Measurements from ENCODE around the gene CDH4.

Gene CDH4

GRCh38 chr20:61596687-61597330, 344.7 kb downstream of the CDH4 start:
- FAIRE-seq: no peak

DNA sequence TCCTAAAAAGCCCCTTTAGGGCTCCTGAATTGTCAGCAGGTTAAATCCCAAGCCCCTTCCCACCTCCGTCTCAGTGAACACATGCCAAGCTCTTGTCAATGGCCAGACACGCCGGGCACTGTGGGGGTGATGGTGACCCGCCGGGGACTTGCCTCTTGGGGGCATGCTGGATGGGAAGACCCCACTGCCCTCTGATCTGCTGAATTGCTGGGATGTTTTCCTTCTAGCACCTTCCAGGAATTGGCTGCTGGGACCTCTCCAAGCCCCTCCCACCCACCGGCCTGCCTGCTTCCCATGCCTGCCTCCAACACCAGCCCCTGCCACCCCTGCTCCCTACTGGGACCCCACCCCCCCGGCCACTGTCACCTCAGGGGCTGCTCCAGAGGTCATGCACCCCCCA, 345.9 kb downstream of the CDH4 start:
- no peak for FAIRE-seq

GRCh38 chr20:61598586-61598985, 346.5 kb downstream of the CDH4 start:
- no peak for FAIRE-seq

- FAIRE-seq: no peak
Observed at GRCh38 chr20:61599061-61599531, 347.0 kb downstream of the CDH4 start.

DNA sequence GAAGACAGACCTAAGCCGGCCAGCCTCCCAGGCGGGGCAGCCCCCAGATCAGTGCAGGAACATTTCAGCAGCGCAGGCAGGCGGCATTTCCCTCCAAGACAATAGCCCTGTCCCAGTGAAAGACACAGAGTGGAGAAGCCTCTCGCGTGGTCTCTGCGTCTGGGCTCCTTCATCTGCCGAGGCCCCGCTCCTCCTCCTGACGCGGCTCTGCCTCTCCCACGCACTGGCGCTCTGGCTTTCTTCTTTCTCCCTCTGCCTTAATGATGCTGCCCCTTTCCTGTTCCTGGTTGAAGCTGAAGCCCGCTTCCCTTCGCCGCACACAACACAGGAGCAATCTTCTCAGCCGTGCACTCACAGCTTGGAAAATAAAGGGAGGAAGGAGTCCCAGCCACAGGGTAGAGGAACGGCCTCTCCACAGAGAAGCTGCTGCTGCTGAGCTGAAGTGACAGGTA, 347.5 kb downstream of the CDH4 start:
- no peak for FAIRE-seq

DNA sequence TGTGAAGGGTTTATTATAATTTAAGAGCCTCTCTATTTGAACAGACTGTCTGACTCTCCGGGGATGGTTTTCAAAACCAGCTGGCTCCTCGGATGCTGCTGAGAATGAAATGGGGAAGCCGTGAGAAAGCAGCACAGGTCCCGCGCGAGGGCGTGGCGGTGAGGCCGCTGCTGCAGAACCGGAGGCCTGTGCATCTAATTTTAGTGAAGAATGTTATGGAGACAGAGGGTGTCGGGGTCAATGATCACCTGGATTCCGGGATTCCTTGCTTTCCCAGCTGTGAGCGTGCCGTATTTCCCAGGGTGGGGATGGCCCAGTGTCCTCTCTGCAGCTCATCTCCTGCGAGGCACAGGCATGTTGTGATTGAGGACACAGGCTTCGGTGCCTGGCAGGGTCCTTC, 348.0 kb downstream of the CDH4 start:
- FAIRE-seq: no peak

DNA sequence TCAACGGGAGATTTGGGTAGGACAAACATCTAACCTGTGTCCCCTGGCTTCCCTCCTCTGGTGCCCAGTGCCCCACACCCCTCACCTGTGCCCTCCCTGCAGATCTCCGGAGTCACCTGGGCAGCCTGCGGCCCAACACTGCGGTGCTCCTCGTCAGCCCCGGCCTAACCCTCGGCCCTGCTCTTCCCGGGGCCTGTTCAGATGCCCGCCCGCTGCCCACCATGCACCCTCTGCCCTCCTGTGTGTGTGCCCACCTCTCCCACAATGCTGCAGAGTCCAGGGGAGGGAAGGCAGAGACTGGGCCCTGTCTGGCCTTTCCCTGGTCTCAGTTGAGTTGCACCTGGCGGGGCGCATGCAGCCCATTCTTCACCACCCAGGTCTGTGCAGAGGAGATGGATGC, 349.3 kb downstream of the CDH4 start:
- no peak for FAIRE-seq

DNA sequence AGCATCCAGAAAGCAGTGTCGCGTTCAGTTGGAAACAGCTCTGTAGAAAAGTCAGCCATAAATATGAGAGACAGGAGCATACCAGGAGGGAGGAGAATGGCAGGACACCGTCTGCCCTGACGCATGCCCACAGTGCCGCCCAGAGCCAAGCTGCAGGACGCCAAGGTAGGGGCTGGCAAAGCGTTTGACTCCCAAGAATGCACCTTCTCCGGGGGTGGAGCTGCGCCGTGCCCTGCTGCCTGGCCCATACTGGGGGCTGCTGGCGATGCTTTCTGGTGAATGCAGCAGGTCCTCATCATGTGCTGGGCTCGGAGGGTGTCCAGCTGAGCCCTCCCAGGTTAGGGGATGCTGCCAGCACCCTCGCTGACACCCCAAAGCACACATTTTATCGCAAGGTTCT, 349.8 kb downstream of the CDH4 start:
- FAIRE-seq: no peak

DNA sequence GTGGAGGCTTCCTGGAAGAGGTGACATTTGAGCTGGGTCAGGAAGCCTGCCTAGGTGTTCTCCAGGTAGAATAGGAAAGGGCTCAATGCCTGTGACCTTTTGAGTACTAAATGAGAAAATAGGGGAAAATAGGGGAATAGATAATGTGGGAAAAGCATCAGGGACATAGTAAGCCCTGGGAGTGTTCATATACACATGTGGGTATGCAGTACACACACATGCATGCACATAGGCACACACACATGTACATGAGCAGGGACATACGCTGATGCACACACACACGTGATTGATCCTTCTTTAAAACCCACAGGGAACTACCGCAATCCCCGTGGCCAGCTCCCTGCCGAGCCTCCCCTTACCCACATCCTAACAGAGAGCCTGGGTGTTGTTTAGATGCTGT, 351.7 kb downstream of the CDH4 start:
- no peak for FAIRE-seq

DNA sequence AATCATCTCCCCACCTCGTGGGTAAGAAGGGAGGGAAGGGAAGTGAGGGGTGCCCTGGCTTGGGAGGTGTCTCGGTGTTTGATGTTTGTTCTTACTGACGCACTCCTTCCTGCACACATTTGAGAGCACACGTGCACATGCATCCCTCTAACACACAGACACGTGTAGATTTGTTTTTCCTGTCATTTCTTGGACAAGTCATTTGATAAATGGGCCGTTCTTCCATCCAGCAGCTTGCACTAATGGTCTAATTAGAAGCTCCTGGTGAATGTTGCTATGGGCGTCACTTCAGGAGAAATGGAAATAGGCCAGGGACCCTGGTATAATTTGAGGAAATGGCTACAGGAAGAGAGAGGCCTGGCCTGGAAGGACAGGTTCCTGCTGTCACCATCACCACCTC, 352.5 kb downstream of the CDH4 start:
- FAIRE-seq: no peak

- no peak for FAIRE-seq
Observed at GRCh38 chr20:61605283-61605682, 353.2 kb downstream of the CDH4 start.

DNA sequence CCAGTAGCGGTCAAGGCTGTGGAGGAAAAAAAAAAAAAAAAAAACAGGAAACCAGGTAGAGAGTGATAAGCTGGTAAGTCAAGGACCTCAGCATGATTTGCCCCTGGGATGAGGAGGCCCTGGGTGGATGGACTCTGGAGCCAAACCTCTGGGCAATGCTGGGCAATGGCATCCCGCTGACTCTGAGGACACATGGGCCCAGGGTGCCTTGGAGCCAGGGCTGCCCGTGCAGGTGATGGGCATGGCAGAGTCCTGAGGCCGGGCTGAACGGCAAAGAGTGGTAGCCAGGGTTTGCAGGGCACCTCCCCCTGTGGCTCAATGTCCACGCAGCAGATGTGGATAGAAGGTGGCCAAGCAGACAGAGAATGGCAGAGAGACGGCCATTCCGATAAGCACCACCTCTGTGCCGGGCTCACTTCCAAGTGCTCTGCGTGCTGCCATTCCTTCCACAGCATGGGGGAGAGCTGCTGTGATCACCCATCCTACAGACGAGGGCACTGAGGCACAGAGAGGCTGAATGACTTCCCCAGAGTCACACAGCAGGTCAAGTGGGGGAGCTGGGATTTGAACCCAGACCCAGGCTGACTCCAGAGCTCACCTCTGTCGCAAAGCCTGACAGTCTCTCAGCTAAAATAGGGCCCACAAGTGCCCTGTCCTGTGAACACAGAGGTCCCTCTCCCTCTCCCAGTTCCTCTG, 353.9 kb downstream of the CDH4 start:
- no peak for FAIRE-seq

GRCh38 chr20:61608275-61609085, 356.4 kb downstream of the CDH4 start:
- FAIRE-seq: no peak

DNA sequence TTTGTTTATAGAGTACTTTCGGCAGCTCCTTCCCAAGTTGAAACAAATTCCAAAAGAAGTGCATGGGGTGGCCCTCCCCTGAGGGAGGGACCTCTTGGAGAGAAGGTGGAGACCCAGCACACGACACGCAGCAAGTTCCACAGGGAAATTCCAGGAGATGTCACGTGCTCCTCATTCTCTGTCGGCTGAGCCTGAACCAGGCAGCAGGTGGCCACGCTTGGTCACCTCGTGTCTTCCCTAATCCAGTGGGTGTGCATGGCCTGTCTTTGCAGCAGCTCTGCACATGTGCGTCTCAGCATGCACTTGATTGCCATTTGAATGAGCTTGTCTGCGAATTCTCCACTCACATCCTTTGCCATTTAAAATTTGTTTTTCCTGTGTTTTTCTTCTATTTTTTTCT, 357.4 kb downstream of the CDH4 start:
- no peak for FAIRE-seq

GRCh38 chr20:61611401-61612180, 359.5 kb downstream of the CDH4 start:
- no peak for FAIRE-seq

DNA sequence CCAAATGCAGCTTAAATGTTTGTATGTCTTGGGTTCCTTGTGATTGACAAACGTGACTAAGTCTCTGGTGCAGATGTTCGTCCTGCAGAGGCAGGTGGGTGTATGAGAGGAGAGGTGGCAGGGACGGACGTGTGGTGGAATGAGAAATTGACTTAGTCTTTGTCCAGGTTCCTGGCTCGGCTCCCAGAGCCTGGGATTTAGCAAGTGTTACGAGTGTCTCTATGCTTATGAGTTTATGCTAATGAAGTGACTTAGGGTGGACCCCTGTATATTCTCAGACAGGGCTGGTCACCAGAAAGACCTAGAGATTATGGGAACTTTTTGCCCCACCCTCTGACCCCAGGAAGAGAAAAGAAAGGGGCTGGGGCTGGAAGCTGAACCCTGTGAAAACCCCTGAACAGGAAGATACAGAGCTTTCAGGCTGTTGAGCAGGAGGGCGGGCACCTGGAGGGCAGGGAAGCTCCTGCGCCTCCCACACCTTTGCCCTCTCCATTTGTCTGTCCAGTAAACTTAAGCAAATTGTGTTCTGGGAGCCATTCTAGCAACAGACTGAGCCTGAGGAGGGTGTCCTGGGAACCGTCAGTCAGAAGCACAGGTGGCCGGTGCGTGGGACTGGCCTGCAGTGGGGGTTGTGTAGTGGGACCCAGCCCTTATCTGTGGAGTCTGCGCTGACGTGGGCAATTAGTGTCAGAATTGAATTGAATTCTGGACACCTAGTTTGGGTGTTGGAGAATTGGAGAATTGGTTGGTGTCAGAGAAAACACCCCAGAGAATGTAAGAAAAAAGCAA, 362.1 kb downstream of the CDH4 start:
- FAIRE-seq: no peak

DNA sequence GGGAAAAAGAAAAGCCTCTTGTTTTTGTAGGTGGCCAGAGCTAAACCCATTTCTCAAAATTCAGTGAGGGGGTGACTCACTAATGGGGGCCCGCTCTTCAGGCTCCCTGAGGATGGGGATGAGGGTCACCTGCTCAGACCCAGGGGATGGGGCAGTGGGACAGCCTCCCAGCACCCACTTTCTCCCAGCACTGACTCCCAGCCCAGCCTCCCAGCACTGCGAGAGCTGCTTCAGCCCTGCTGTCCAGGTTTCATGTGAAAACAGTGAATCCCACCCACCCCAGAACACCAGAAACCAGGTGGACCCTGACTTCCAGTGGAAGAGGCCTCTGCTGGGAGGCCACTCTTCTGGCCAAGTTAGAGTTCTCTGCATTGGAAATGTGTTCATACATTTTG, 362.6 kb downstream of the CDH4 start:
- FAIRE-seq: no peak

GRCh38 chr20:61615806-61616205, 363.7 kb downstream of the CDH4 start:
- FAIRE-seq: no peak

GRCh38 chr20:61619751-61620150, 367.7 kb downstream of the CDH4 start:
- no peak for FAIRE-seq

- no peak for FAIRE-seq
Observed at GRCh38 chr20:61620174-61620573, 368.1 kb downstream of the CDH4 start.

GRCh38 chr20:61621035-61621730, 369.1 kb downstream of the CDH4 start:
- FAIRE-seq: no peak

DNA sequence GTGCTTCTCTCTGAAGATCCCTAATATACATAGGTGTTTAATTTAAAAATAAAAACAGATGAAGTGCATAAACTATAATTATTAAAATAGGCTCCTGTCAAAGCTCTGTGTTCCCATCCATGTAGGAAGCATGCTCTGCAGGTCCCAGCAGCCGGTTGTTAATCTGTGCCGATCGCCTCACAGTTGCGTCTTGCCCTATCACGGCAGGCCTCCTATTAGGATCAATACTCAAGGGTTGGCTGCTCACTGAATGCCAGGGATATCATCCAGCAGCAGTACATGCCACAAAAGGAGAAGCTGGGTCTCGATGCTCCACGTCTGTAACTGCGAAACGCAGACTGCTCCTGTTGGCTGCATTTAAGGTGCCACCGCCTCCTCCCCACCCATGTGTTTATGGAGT, 369.8 kb downstream of the CDH4 start:
- FAIRE-seq: no peak
